DMS53 (cell line): ENCODE measurements around the gene ZDHHC1.

Experiments used
- DNase-seq: peaks from one replicate; lab custom pipeline; 2025; lab: John Stamatoyannopoulos, UW

Gene ZDHHC1

DNA sequence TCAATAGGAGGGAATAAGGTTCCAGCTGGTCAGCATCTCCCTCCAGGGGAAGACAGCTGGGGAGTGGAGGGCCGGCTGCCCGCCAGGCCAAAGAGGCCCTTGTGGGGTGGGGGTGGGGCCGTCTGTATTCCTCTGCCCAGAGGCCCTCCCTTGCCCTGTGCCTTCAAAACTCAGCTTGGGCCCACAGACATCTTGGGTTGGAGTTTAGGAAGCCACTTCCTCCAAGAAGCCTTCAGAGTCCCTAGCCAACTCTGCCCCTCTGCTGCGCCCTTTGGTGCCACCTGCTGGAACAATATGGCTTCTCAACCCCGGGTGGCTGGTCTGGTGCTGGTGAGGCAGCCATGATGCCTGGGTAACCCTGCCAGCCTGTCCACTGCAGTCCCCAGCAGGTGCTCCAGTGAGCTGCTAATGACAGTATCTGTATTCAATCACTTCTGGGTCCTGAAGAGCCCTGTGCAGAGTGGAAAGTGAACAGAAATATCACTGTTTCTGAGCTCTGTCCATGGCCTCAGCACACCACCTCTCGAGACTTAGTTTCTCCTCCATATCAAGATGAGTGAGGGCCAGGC lies 31.3 kb upstream of the ZDHHC1 start:
- DNase-seq = peak; percentile 50

DNA sequence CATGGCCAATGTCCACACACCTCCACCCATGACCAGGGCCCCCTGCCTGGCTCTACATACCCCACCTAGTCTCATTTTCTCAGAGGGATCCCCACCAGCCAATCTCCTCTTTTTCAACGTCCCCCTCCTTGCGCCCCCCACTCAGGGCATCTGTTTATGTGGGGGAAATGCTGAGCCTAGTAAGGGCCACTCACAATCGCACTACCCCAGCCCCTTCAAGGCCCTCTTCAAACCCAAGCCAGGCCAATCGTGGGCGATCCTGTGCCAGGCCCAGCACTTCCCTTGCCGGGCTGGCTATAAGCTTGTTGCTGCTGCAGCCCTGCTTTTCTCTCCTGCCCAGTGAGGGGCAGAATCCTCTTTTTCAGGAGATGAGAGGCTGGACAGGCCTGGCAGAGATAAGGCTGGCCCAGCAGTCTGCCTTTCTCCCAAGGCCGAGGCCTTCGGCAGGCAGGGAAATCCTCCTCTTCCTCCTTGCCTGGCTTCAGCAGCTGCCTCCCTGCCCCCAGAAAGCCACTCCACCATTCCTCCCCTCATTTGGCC lies 30.8 kb upstream of the ZDHHC1 start:
- no peak for DNase-seq

DNA sequence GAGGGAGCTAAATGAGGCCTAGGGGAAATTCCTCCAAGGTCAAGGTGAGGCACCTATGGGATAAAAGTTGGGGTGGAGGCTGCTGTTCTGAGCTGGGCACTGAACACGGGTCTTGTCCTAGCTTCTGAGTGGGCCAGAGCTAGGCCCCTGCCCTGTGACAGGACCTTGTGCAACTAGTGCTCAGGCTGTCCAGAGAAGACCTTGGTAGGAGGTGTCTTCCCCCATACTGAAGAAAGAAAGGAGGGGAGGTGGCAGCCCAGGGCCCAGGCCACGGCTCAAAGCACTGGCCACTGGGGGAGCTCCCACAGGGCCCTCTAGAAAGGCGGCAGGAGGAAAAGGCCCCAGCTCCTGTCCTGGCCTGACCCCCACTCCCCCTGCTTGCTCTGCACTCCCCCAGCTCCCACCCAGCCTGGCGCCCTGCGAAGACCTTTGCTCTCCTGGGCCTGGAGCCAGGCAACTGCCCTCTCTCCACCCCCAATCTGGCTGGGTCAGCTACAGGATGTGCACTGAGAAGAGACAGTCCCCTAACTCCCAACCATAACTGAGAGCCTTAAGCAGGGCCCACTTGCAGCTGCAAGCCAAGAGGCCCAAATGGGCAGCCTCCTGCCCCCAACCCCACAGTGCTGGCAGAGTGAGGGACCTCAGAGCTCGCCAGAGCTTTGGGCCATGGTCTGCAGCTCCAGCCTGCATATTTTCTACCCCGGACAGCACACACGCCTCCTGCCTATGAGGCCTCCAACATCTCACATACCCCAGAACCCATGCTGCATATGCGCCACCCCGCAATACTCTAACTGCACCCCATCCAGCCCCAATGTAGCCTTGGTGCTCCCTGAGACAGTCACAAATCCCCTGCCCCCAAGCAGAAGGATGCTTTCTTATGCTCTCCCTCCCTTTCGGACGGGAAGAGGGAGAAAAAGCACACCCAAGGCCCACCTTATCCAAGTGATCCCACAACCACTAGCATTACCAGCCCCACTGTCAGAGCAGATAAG lies 29.9 kb upstream of the ZDHHC1 start:
- DNase-seq = no peak

DNA sequence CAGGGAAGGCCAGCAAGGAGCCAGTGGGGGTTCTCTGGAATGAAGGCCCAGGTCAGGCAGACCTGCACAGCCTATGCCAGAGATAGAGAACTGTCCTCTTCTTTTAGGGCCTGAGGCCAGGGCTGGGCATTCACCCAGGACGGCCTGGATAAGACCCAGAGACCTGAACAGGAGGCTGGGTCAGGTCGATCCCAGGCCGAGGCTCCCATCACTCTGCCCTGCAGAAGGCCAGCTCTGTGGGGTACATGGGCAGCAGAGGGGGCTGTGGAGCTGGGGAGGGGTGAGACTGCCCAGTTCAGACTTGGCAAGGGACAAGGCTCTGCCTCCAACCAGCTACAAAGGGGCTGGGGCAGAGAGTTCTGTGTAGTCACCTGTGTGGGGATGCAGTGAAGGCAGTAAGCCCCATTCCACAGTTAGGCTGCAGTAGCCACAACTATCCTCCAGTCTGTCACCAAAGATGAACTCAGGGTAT lies 29.2 kb upstream of the ZDHHC1 start:
- no peak for DNase-seq

DNA sequence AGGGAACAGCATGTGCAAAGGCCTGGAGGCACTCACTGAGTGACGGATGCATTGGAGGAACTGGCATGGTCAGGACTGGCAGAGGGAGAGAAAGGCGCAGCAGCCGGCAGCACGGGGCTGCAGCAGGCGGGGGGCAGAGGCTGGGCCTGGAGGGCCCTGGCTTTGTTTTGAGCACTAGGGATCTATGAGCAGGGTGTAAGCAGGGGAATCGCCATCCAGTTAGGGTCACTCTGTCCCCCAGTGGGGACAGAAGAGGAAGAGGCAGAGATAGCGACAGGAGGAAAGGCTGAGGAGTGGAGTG lies 28.8 kb upstream of the ZDHHC1 start:
- no peak for DNase-seq

DNA sequence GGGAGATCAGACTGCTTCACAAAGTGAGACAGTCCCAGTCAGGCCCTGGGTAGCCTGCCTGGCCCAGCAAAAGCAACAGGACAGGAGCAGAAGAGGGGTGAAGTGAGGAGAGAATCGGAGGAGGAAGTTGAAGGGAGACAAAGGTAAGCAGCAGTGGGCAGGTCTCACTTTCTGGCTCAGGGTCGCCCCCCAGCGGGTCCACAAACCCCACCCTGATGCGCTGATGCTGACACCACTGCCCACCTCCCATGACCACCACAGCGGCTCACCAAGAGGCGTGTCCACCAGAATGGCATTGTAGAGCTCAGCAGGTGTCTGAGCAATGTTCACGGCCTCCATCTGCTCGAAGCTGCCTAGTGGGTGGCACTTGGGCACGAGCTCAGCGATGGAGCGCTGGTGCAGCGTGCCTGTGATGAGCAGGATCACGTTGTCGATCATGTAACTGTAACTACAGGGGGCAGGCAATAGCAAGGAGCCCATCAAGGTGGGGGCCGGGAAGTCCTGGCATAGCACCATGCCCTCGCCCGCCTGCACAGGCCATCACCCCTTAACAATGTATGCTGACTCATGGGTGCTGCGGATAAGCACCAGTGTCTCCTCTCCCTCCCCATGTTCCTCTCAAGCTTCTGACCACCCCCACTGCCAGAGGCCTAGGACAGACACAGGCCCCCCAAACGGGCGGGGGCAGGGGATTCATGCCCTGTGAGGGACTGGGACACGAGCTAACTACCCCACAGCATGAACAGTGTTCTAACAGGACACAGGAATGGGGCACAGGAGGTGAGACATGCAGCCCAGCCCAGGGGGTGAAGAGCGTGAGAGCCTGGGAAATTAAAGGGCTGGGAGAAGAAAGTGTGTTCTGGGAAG lies 28.2 kb upstream of the ZDHHC1 start:
- DNase-seq = no peak

DNA sequence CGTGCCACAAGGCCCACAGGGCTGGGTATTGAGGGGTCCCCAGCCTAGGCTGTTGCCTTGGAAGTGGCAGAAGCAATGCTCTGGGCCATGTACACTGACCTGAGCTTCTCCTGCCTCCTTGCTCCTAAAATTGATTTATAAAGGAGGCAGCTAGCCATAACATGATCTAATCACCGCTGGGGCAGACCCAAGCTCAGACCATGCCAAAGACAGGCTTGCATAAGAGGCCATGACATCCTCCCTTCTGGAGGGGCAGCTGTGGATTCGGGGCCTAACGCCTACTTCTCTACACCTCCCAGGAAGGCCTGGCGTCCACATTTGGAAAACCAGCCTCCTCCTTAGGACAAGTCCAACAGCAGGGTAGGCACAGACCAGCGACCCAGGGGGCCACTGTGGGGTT lies 27.0 kb upstream of the ZDHHC1 start:
- DNase-seq = no peak

DNA sequence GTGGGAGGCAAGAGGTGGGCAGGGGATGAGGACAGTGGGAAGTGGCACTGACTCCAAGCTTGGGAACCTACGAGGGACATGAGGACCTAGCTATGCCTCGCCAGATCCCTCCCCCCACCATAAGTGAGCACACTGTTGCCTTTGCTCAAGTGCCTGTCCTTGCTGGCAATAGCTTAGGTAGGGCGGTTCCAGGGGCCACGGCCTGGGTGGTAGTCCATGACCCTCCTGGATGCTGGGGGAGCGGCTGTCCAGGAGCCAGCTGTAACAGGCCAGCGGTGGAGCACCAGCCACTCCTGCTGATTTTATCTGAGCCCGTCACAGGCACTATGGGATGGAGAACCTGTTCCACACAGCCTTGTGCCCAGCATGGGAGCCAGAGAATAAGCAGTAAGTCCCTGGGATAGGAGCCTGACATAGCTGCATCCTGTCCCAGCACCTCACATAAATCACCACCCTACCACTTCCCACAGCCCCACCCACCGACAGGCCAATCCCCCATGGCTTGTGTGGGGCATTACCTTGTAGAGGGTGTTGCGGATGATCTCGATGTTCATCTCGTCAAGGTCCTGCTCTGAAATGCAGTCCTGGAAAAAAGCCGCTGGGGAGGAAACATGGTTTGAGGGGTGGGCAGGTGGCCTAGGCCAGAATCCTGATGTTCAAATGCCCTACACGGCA lies 26.4 kb upstream of the ZDHHC1 start:
- DNase-seq = no peak

DNA sequence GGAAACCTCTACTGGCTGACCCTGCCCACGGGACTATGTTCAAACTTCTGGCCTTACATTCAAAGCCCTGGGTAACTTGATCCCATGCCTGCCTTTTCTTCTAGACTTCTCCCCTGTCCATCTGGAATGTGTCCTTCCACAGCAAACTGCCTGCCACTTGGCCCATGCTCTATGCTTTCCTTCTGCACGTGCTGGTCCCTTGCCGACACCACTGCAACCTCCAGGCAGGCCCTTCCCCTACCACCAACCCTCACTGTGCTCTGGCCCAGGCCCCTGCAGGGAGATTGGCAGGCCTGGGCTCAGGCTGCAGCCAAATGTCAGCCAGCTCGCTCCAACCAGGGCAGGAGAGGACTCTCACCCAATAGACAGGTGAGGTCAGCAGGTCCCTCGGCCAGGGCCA lies 25.6 kb upstream of the ZDHHC1 start:
- DNase-seq = peak; percentile 17

DNA sequence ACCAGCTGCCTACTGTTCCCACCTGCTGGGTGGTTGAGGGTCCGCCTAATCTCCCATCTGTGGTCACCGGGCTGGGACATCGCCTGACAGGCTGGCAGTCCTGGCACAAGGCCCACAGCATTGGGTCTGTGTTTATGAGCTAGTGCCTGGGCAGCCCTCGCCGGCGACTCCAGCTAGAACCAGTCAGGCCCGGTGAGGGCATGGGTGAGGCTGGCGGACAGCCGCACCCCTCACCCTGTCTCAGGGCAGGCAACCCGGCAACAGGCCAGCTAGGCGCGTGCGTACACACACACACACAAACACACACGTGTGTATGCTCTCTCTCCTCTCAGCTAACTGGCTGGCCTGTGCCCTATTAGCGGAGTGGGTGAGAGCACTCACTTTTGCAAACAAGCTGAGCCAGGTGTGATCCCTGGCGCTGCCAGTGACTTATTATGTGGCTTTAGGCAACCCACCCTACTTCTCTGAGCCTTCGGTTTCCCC lies 25.0 kb upstream of the ZDHHC1 start:
- peak; percentile 91 for DNase-seq

DNA sequence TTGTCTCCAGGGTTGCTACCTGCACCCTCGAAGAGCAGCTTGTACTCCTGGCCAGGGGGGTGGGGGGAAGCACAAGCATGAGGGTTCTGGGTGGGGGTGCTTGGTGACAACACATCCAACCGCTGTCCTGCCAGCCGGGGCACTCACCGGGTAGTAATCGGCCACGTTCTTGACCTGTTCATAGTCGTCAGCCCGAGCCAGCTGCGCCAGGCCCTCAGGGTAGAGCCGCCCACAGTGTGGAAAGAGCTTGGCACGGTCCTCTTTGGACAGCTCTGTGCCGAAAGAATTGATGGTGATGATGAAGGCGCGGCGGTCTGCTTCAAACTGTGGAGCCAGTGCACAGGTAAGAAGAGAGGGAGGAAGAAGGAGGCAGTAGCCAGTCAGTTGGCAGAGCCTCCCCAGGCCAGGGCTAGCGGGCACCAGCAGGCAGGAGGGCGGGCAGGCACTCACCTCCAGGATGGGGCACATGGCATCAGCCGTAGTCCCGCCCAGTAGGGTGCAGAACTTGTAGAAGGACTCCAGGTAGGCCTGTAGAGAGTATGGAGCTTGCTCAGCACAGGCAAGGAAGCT lies 22.6 kb upstream of the ZDHHC1 start:
- DNase-seq = no peak

DNA sequence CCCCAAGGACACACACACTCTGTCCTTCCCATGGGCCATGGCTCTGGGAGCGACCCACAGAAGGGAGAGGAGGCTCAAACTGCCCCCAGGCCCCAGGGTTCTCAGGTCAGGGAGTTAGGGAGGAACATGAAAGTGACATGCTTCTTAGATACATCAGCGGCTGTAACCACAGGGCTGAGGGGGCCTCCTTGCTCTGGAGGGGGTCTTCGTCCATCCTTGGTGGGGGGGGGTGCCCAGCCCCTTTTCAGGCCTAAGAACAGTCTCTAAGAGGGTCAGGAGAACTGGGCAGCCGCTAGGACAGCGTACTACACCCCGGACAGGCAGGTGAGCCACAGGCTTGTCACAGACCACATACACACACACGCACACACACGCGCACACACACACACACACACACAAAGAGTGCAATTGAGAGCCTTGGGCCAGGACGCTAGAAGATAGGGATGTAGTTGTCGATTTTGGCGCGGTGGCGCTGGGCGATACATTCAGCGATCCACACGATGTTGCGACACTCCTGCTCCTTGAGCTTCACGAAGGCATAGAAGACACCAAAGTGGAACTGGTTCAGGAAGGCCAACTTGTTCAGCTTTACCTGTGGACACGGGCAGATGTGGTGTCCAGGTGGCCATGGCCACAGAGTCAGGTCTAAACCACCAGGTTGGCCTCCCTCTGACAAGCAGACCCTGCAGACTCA lies 22.0 kb upstream of the ZDHHC1 start:
- DNase-seq = no peak

DNA sequence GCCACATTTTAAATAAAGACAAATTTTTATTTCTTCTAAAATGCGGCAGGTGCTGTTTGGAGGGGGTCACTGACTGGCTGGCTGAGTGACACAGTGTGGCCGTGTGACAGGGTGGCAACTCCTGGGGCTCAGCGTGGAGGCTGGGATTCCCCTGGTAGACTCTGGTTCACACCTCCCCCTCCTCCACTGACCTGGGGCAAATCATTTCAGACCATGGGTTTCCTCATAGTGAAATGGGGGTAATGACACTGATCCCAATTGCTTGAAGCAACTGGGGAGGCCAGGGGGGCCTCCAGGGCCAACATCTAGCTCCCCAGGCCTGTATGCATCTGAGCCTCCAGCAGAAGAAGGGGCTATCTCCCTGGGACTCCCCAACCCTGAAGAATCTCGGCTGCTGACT lies 21.2 kb upstream of the ZDHHC1 start:
- DNase-seq = no peak

DNA sequence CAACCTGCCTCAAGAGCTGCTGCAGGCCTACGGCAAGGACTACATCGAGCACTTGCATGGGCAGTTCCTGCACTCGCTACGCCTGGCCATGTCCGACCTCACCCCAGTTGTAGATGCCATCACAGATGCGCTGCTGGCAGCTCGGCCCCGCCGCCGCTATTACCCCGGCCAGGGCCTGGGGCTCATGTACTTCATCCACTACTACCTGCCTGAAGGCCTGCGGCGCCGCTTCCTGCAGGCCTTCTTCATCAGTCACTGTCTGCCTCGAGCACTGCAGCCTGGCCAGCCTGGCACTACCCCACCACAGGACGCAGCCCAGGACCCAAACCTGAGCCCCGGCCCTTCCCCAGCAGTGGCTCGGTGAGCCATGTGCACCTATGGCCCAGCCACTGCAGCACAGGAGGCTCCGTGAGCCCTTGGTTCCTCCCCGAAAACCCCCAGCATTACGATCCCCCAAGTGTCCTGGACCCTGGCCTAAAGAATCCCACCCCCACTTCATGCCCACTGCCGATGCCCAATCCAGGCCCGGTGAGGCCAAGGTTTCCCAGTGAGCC lies 20.4 kb upstream of the ZDHHC1 start:
- no peak for DNase-seq

DNA sequence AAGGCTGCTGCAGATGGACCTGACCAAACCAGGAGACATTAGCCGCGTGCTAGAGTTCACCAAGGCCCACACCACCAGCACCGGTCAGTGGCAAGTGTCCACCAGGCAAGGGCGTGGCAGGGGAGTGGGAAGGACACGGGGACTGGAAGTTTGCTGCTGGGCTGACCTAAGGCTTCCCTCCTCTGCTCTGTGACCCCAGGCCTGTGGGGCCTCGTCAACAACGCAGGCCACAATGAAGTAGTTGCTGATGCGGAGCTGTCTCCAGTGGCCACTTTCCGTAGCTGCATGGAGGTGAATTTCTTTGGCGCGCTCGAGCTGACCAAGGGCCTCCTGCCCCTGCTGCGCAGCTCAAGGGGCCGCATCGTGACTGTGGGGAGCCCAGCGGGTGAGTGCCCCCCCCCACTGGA lies 19.5 kb upstream of the ZDHHC1 start:
- DNase-seq = no peak

DNA sequence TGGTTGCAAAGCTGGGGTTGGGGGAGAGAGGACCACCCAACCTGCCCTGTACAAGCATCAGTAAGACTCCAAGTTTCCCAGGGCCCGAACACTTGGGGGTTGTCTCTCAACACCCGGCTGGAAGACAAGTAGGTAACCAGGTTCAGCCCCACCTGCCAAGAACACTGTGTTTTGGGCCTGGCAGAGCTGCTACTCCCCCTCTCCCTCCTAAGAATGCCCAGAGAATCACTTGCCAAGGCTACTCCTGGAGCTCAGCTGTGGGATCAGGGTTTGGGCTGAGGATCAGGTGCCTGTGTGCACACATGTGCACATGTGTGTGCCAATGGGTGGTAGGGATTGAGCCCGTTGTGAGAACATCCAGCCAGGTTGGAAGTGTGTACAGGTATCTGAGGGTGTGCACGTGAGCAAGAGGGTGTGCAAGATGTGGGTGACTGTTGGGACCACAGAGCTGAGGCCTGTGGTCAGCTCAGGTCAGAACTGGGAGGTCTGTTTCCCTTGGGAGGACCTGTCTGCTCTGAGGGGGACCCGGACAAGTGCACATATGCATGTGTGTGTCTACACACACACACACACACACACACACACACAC lies 16.9 kb upstream of the ZDHHC1 start:
- no peak for DNase-seq

DNA sequence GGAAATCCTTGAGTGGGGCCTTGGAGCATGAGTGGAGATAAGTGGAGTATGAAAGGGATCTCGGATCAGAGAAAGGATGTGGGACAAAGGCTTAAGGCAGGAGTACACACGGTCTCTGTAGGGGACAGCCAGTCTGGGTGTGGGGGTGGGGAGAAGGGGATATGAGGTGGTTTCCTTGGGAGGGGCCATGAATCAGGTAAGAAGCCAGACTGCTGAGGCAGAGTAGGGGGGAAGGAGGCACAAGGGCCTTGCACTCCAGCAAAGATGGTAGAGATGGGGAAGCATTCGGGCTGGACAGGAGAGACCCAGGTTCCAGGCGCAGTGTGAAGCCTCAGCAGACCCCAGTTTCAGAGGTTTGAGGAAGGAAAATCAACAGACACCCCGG lies 16.2 kb upstream of the ZDHHC1 start:
- no peak for DNase-seq

DNA sequence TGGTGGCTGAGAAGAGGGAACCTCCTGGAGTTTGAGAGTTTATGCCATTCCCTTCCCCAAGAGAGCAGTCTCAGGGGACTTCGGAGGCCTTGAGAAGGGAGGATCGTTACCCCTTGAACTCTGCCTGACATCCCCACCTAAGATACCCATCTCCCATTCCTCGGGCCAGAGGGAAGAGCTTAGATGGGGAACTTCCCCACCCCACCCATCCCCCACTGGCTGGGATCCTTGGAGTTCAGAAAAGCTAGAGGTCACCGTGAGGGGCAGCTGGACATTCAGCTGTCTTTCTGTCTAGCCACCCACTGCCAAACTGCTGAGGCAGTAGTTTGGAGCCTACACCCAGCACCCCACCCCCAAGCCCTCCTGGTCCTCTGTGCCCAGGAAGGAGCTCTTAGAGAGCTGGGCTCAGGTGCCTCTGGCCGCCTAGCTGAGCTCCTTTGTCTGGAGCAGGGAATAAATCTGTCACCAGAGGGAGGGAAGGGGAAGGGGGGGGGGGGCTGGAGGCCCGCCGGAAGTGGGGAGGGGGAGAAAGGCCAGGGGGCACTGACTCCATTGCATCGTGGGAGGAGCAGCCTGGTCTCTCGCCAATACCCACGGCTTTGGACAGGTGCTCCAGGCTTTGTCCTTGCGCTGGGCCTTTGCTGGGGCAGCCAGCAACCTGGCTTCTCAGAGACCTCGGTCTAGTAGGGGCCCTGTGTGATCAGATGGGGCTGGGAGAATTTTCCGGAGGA lies 15.7 kb upstream of the ZDHHC1 start:
- DNase-seq = no peak
